Osteoblast (primary cell): Measurements from ENCODE around the gene FILIP1L. TPM values are rescaled to one million over a fixed set of nuclear protein-coding genes. Genes with fewer than 3 reads are reported as not detected.

Source experiments
- DNase-seq: peaks from one replicate; pipeline ENCODE4 v3.0.0; 2011; ENCODE audit warnings: low spot score, mixed read lengths; ENCODE audit not compliant: insufficient read length; ENCODE audit errors: missing footprints
- H2AFZ ChIP-seq: 2 replicates; pipeline ENCODE4 v1.6.0; 2011; ENCODE audit warnings: mild to moderate bottlenecking, low read length
- H3K27ac ChIP-seq: 2 replicates; pipeline ENCODE4 v1.5.1; 2011; ENCODE audit warnings: mild to moderate bottlenecking, low read depth, low read length, moderate library complexity
- H3K27me3 ChIP-seq: 2 replicates; pipeline ENCODE4 v1.6.0; 2012; ENCODE audit warnings: mild to moderate bottlenecking, control low read depth, inconsistent platforms, low read length, moderate library complexity; ENCODE audit not compliant: insufficient read depth
- H3K36me3 ChIP-seq: 2 replicates; pipeline ENCODE4 v1.5.1; 2011; ENCODE audit warnings: mild to moderate bottlenecking, low read length, control low read depth, moderate library complexity; ENCODE audit not compliant: insufficient read depth
- H3K4me1 ChIP-seq: 2 replicates; pipeline ENCODE4 v1.5.1; 2011; ENCODE audit warnings: mild to moderate bottlenecking, low read length, control low read depth, moderate library complexity; ENCODE audit not compliant: insufficient read depth
- H3K4me2 ChIP-seq: 2 replicates; pipeline ENCODE4 v1.6.0; 2011; ENCODE audit warnings: mild to moderate bottlenecking, low read length; ENCODE audit not compliant: insufficient read depth
- H3K4me3 ChIP-seq: fragments of 200-600 bp; sonication (generic); 3 replicates; pipeline ENCODE4 v1.5.1; 2012; ENCODE audit warnings: mild to moderate bottlenecking, low read length, inconsistent platforms; ENCODE audit not compliant: insufficient read depth
- H3K79me2 ChIP-seq: 2 replicates; pipeline ENCODE4 v1.6.0; 2012; ENCODE audit warnings: mild to moderate bottlenecking, low read length, control low read depth, inconsistent platforms; ENCODE audit not compliant: insufficient read depth
- H3K9me3 ChIP-seq: 2 replicates; pipeline ENCODE4 v1.5.1; 2011; ENCODE audit warnings: low read depth, low read length, control low read depth
- H4K20me1 ChIP-seq: 2 replicates; pipeline ENCODE4 v1.6.0; 2012; ENCODE audit warnings: mild to moderate bottlenecking, low read length, control low read depth; ENCODE audit not compliant: insufficient read depth
- total RNA-seq: library from RNA; depleted of rRNA; stranded (reverse); fragments of >200 nt; gene quantifications from 2 replicates; pipeline ENCODE4 v1.2.3, GENCODE V29; 2012
- TF ChIP-seq, protein P1 (sequence below): IDR thresholded peaks from 2 replicates; pipeline ENCODE4 v1.5.1; 2011; ENCODE audit warnings: mild to moderate bottlenecking, low read depth, low read length, moderate library complexity; ENCODE audit errors: extremely low read depth

The FILIP1L gene
- total RNA-seq, 1 donor: 5.8 TPM

DNA sequence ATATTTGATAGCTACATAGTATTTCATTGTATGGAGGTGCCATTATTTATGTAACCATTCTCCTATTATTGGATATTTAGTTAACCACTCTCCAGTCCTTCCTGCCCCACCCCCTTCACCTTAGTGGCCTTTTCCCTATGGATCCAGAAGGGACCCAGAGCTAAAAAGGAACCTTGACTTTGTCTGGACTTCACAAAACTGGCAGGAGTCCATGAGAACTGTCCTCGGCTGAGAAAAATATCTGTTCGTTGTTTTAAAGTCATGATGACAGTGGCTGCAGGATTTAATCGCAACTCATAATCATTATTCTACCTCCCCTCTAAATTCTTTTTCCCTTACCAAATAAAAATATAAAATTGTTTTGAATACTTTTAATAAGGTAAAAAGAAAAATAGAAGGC lies 166.9 kb downstream of the FILIP1L start:
- Histone ChIP-seq H3K79me2 (no peaks in the 10 kb centered on the region), H3K4me3 (no peak overlapping the region), H3K4me2 (no peak overlapping the region), H3K27ac (no peak overlapping the region), H3K4me1 (peaks cover 19% of the 10 kb centered on the region), H2AFZ (no peak overlapping the region), H4K20me1 (no peaks in the 10 kb centered on the region), H3K27me3 (no peaks in the 10 kb centered on the region), H3K36me3 (no peaks in the 10 kb centered on the region), H3K9me3 (no peaks in the 10 kb centered on the region)
- TF ChIP-seq, protein P1, sequence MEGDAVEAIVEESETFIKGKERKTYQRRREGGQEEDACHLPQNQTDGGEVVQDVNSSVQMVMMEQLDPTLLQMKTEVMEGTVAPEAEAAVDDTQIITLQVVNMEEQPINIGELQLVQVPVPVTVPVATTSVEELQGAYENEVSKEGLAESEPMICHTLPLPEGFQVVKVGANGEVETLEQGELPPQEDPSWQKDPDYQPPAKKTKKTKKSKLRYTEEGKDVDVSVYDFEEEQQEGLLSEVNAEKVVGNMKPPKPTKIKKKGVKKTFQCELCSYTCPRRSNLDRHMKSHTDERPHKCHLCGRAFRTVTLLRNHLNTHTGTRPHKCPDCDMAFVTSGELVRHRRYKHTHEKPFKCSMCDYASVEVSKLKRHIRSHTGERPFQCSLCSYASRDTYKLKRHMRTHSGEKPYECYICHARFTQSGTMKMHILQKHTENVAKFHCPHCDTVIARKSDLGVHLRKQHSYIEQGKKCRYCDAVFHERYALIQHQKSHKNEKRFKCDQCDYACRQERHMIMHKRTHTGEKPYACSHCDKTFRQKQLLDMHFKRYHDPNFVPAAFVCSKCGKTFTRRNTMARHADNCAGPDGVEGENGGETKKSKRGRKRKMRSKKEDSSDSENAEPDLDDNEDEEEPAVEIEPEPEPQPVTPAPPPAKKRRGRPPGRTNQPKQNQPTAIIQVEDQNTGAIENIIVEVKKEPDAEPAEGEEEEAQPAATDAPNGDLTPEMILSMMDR: no peak
- no peak for DNase-seq

DNA sequence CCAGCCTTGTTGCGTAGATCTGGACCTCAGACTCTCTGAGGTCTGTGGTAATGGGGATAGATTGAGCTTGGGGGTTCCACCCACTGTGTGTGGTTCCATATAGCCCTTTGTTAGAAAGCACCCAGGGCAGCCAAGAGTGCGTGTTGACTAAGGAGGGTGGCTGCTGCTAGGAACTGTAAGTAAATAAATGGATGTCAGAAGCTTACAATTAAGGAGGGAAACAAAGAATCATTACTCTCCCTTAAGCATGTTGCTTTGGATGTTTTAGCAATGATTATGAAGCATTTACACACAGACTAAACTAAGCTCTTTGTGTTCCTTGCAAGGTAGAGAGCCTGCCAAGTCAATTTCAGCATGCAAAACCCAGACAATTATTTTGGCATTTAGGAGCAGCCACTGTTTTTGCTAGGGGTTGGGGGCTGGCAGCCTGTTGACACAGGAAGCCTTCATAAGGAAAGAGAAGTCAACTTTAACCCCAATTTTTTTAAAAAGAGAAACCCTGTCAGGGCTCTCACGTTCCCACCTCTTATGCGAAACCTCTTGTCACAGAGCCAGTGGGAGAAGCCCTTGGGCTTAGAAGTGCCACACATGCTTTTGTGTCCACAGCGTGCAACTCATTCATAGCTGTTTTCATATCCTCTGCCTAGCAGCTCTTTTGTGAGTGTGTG lies 168.8 kb downstream of the FILIP1L start:
- Histone ChIP-seq H3K27ac (no peak overlapping the region), H2AFZ (no peak overlapping the region)
- DNase-seq: no peak

DNA sequence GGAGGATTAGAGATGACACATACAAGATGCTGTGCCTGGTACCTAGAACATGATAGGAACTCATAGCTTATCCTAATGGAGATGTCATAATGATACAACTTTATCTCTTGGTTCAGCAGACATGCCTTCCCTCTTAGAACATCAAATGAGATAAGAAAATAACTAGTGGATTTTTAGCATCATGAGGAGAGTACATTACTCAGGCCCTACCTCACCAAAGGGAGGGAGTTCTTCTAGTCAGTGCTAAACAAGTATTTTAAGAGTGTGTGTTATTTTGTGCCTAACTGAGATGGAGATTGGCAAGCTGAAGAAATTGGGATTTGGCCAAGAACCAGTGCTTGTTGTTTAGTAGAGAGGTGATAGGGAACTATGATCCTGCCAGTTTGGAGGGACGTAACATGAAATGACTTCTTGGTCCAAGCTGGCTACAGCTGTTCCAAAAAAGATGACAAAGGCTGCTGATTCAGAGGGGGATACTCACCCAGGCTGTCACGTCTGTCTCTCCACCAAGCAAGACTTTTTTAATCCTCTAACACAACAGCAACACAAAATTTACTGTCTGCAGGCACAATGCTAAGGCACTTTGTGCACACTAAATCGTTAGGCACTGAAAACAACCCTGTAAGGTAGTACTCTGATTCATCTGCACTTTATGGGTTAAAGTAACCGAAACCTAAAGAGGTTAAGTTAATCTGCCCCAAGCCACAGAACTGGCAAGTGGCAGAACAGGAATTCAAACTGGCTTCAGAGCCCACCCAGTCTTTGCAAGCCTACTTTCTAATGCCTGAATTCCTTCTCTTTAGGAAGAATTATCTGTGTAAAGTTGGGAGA lies 170.2 kb downstream of the FILIP1L start:
- Histone ChIP-seq H4K20me1 (no peaks in the 10 kb centered on the region), H3K9me3 (no peaks in the 10 kb centered on the region), H3K4me1 (peaks cover 7% of the 10 kb centered on the region), H3K4me2 (peak overlapping the region; percentile 11), H3K27me3 (no peaks in the 10 kb centered on the region), H3K79me2 (no peaks in the 10 kb centered on the region), H3K4me3 (no peak overlapping the region), H3K27ac (no peak overlapping the region), H2AFZ (no peak overlapping the region), H3K36me3 (no peaks in the 10 kb centered on the region)
- TF ChIP-seq, protein P1: no peak
- DNase-seq: no peak

More for the DNA sequence above, 168.8 kb downstream of the FILIP1L start:
- Histone ChIP-seq H3K36me3 (no peaks in the 10 kb centered on the region), H3K79me2 (no peaks in the 10 kb centered on the region), H3K4me1 (peaks cover 7% of the 10 kb centered on the region), H3K4me2 (no peak overlapping the region), H3K27me3 (no peaks in the 10 kb centered on the region), H4K20me1 (no peaks in the 10 kb centered on the region), H3K4me3 (no peak overlapping the region), H3K9me3 (no peaks in the 10 kb centered on the region)
- TF ChIP-seq, protein P1: no peak

DNA sequence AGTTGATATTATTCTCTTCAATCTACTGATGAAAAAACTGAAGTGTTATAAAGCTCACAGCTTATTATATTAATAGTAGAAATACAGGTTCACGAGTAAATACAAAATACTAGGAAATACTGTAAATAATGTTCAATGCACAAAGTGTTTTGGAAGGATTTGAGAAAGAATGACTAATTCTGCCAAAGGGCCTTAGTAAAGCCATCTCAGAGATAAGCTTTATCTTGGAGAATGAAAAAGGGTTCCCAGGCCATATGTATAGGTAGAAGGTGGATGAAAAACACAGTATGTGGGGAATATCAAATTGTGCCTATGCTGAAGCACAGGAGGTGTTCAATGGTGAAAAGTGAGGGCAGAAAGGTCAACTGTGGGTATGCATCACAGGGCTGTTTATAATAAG lies 173.1 kb downstream of the FILIP1L start:
- Histone ChIP-seq H3K36me3 (no peaks in the 10 kb centered on the region), H3K4me3 (no peak overlapping the region), H4K20me1 (no peaks in the 10 kb centered on the region), H3K4me2 (no peak overlapping the region), H2AFZ (no peak overlapping the region), H3K9me3 (no peaks in the 10 kb centered on the region), H3K79me2 (no peaks in the 10 kb centered on the region), H3K27me3 (no peaks in the 10 kb centered on the region), H3K27ac (no peak overlapping the region), H3K4me1 (peaks cover 26% of the 10 kb centered on the region)
- no peak for DNase-seq
- TF ChIP-seq, protein P1: no peak
